PFSK-1 (cell line): Measurements from ENCODE around the gene C19orf12.

ENCODE experiments used
- FOXP2 ChIP-seq: optimal IDR thresholded peaks from 2 replicates; pipeline ENCODE3; 2011; ENCODE audit warnings: borderline replicate concordance, control low read depth, inconsistent platforms; ENCODE audit not compliant: insufficient read depth; ENCODE audit errors: extremely low read length, extremely low read depth
- POLR2AphosphoS5 ChIP-seq: IDR thresholded peaks from 2 replicates; pipeline ENCODE4 v1.6.1; 2012; ENCODE audit warnings: low read depth, mild to moderate bottlenecking, control low read depth, low read length, moderate library complexity
- SIN3A ChIP-seq: IDR thresholded peaks from 2 replicates; pipeline ENCODE4 v1.6.1; 2012; ENCODE audit warnings: mild to moderate bottlenecking, low read length, moderate library complexity, borderline replicate concordance; ENCODE audit not compliant: insufficient read depth
- TAF1 ChIP-seq: IDR thresholded peaks from 2 replicates; pipeline ENCODE4 v1.6.1; 2012; ENCODE audit warnings: low read length, control low read depth, borderline replicate concordance; ENCODE audit not compliant: insufficient read depth
- TF ChIP-seq, protein P1 (sequence below), 2 experiments: IDR thresholded peaks; 2 replicates each; pipeline versions ENCODE4 v1.6.1 to v1.8.0; 2011 to 2012; ENCODE audit warnings: low read depth in 2 of 2, low read length in 2 of 2, control low read depth in 1 of 2, inconsistent platforms in 1 of 2, mild to moderate bottlenecking in 1 of 2, moderate library complexity in 1 of 2; ENCODE audit not compliant: insufficient read depth in 1 of 2

C19orf12 gene

DNA sequence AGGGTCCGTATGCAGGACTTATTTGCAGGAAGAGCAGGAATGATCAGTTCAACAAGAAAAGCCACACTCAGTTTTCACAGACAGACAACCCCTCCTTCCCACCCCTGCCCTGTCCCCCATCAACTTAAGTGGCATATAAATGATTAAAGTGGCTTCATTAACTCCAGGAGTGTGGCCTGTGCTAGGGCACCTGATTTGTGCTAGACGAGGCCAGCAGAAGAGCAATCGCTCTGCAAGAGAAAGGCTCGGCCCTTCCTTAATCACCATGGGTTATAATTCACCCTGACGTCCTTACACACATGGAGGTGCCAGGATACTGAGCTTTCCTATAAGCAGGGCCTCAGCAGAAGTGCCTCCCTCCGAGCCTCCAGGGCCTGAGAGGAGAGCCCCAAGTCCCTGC, 14.6 kb downstream of the C19orf12 start:
- TF ChIP-seq FOXP2 (no peak), POLR2AphosphoS5 (no peak), SIN3A (no peak), TAF1 (no peak)
- TF ChIP-seq, protein P1, sequence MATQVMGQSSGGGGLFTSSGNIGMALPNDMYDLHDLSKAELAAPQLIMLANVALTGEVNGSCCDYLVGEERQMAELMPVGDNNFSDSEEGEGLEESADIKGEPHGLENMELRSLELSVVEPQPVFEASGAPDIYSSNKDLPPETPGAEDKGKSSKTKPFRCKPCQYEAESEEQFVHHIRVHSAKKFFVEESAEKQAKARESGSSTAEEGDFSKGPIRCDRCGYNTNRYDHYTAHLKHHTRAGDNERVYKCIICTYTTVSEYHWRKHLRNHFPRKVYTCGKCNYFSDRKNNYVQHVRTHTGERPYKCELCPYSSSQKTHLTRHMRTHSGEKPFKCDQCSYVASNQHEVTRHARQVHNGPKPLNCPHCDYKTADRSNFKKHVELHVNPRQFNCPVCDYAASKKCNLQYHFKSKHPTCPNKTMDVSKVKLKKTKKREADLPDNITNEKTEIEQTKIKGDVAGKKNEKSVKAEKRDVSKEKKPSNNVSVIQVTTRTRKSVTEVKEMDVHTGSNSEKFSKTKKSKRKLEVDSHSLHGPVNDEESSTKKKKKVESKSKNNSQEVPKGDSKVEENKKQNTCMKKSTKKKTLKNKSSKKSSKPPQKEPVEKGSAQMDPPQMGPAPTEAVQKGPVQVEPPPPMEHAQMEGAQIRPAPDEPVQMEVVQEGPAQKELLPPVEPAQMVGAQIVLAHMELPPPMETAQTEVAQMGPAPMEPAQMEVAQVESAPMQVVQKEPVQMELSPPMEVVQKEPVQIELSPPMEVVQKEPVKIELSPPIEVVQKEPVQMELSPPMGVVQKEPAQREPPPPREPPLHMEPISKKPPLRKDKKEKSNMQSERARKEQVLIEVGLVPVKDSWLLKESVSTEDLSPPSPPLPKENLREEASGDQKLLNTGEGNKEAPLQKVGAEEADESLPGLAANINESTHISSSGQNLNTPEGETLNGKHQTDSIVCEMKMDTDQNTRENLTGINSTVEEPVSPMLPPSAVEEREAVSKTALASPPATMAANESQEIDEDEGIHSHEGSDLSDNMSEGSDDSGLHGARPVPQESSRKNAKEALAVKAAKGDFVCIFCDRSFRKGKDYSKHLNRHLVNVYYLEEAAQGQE (IDR thresholded peaks at IDR 0.05; ENCODE audit: insufficient read depth in 1 of 2, low read depth in 2 of 2, low read length in 2 of 2), result no peak

DNA sequence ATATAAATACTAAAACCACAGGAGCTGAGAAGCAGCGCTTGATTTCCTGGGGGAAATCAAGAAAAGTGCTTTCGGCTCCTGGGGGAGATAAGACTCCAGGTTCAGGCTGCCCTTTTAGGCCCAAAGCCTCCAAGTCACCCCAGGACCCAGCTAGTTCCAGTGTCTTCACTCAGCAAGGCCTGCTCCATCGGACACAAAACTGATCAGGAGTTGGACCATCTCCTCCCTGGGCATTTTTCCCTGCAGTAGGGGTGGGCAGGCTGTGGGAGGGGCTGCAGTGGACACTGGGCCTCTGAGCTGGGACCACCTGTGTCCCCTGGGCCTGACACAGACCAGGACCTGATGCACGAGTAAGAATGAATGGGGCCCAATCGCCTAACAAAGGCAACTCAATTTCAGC, 15.2 kb downstream of the C19orf12 start:
- no peak for TF ChIP-seq POLR2AphosphoS5
- TF ChIP-seq, protein P1 (IDR thresholded peaks at IDR 0.05; ENCODE audit: insufficient read depth in 1 of 2, low read depth in 2 of 2, low read length in 2 of 2), result no peak
- no peak for TF ChIP-seq TAF1
- TF ChIP-seq SIN3A, result no peak
- no peak for TF ChIP-seq FOXP2

- no peak for TF ChIP-seq TAF1
- TF ChIP-seq, protein P1 (IDR thresholded peaks at IDR 0.05; ENCODE audit: insufficient read depth in 1 of 2, low read depth in 2 of 2, low read length in 2 of 2), result no peak
- no peak for TF ChIP-seq SIN3A
- no peak for TF ChIP-seq POLR2AphosphoS5
- TF ChIP-seq FOXP2, result no peak
Observed at GRCh38 chr19:29697523-29698261, 17.4 kb downstream of the C19orf12 start.

- TF ChIP-seq SIN3A (no peak), TAF1 (no peak), POLR2AphosphoS5 (no peak), FOXP2 (no peak)
- TF ChIP-seq, protein P1 (IDR thresholded peaks at IDR 0.05; ENCODE audit: insufficient read depth in 1 of 2, low read depth in 2 of 2, low read length in 2 of 2), result no peak
Observed at GRCh38 chr19:29696565-29696846, 18.6 kb downstream of the C19orf12 start.
